HCT116 (cell line): ENCODE data around the gene MAPKAP1.

Experiments
- CTCF ChIP-seq, 3 experiments: fragments of 200-600 bp in 1 of 3; sonication (generic) in 1 of 3; IDR thresholded peaks in 2 of 3; conservative IDR thresholded peaks in 1 of 3; 2 replicates each; pipeline ENCODE4 v1.5.1; 2012 to 2017; ENCODE audit warnings: low read depth in 2 of 3, low read length in 2 of 3, antibody characterized with exemption in 1 of 3, borderline replicate concordance in 1 of 3, control low read depth in 1 of 3, mild to moderate bottlenecking in 1 of 3, mixed read lengths in 1 of 3, mixed run types in 1 of 3, moderate library complexity in 1 of 3; ENCODE audit not compliant: insufficient read depth in 1 of 3
- EZH2 ChIP-seq: fragments of 200-600 bp; sonication (generic); IDR thresholded peaks from 2 replicates; pipeline ENCODE4 v1.6.1; 2017; ENCODE audit warnings: antibody characterized with exemption, mixed run types
- RAD21 ChIP-seq: IDR thresholded peaks from 2 replicates; pipeline ENCODE4 v1.6.1; 2012; ENCODE audit warnings: low read depth, mild to moderate bottlenecking
- REST ChIP-seq: IDR thresholded peaks from 2 replicates; pipeline ENCODE4 v1.6.1; 2012; ENCODE audit warnings: low read depth
- SIN3A ChIP-seq: IDR thresholded peaks from 2 replicates; pipeline ENCODE4 v1.6.1; 2012; ENCODE audit warnings: low read depth

GRCh38 chr9:125513303-125513667 is 193.7 kb downstream of the MAPKAP1 start:
- TF ChIP-seq CTCF (IDR thresholded peaks at IDR 0.05 in 2 of 3, conservative IDR thresholded peaks at IDR 0.05 in 1 of 3; ENCODE audit: borderline replicate concordance in 1 of 3, insufficient read depth in 1 of 3, low read depth in 2 of 3, low read length in 2 of 3), result no peak
- no peak for TF ChIP-seq SIN3A
- no peak for TF ChIP-seq RAD21
- TF ChIP-seq EZH2, result no peak
- no peak for TF ChIP-seq REST
